Left lung (tissue), 10 donors: ENCODE results near the gene CSGALNACT2. TPM values are rescaled to one million over a fixed set of nuclear protein-coding genes. Genes with fewer than 3 reads are reported as not detected.

Experiments
- ATAC-seq: fragments of 200-7000 bp; cut with Tn5 transposase; one replicate; pipeline ENCODE4 v1.9.1; 2020; ENCODE audit warnings: moderate library complexity
- DNase-seq, 4 donors: peaks; one replicate each; pipeline ENCODE4 v3.0.0-alpha.2; 2013 to 2020
- H3K27ac ChIP-seq, 2 donors: fragments of 200-600 bp; sonication (generic) in 1 of 2; one replicate each; pipeline versions ENCODE4 v1.5.0 to v1.8.0; 2020 to 2021
- H3K27me3 ChIP-seq, 2 donors: fragments of 200-600 bp; sonication (generic) in 1 of 2; one replicate each; pipeline versions ENCODE4 v1.5.0 to v1.8.0; 2020 to 2021
- H3K36me3 ChIP-seq, 2 donors: fragments of 200-600 bp; sonication (generic) in 1 of 2; one replicate each; pipeline versions ENCODE4 v1.5.0 to v1.8.0; 2020 to 2021
- H3K4me1 ChIP-seq, 2 donors: fragments of 200-600 bp; one replicate each; pipeline ENCODE4 v1.8.0; 2021
- H3K4me3 ChIP-seq, 2 donors: fragments of 200-600 bp; sonication (generic) in 1 of 2; one replicate each; pipeline versions ENCODE4 v1.5.0 to v1.8.0; 2020 to 2021; ENCODE audit warnings: mild to moderate bottlenecking in 1 of 2
- H3K9me3 ChIP-seq, 2 donors: fragments of 200-600 bp; sonication (generic) in 1 of 2; one replicate each; pipeline versions ENCODE4 v1.5.0 to v1.8.0; 2020 to 2021
- intact Hi-C, 2 donors: fragments of 100-400 bp; cut with DNase I; formaldehyde crosslinking; loops; one replicate each; pipeline versions ENCODE4 v1.11.2 to v1.14.2; 2022
- polyA plus RNA-seq, 6 donors: library from polyadenylated mRNA; unstranded; fragments of 120-200 nt; gene quantifications; one replicate each; pipeline ENCODE4 v1.2.1, GENCODE V29; 2013; ENCODE audit not compliant: insufficient read length in 6 of 6
- total RNA-seq, 2 donors: library from RNA; stranded (reverse); fragmentation: NEBNext Ultra II Directional; extraction: Animal tissue kit (Norgen Biotek cat#: 25700); gene quantifications; one replicate each; pipeline ENCODE4 v1.2.1, GENCODE V29; 2021
- TF ChIP-seq, protein P1 (sequence below), 2 donors: fragments of 200-600 bp; sonication (generic) in 1 of 2; IDR thresholded peaks; one replicate each; pipeline versions ENCODE4 v1.5.0 to v1.8.0; 2021; ENCODE audit warnings: antibody characterized with exemption in 2 of 2
- donor health status: DM: no; HTN: yes; CAD: no.
- donor health status: DM: no; HTN: no; CAD: no.

Gene CSGALNACT2
- total and polyA plus RNA-seq, 8 donors = 31.4 to 45.0 (median 36.6) TPM

DNA sequence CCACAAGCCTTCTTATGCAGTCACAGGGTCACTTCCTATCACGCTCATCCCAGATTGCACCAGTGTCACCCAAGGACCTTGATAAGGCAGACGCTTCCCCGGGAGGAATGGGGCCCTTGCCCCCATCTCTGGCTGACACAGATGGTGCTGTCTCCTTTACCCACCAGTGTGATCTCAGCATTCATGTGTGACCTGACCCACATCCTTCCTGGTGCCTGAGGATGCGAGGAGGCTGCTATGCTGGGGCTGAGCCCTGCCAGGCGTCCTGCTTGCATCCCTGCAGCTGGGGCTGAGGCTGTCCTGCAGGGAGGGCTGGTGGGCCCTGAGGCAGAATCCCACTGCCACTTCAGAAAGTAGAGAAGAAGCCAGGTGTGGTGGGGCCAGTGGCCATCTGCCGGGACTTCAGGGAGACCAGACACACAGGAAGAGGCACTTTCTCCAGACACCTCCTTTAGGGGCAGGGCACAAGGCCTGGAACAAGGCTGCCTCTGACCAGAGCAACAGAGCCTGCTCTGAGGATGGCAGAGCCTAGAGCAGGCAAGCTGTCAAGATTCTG lies 93.4 kb downstream of the CSGALNACT2 start:
- no peak overlapping the region for H3K4me3 ChIP-seq
- TF ChIP-seq, protein P1, sequence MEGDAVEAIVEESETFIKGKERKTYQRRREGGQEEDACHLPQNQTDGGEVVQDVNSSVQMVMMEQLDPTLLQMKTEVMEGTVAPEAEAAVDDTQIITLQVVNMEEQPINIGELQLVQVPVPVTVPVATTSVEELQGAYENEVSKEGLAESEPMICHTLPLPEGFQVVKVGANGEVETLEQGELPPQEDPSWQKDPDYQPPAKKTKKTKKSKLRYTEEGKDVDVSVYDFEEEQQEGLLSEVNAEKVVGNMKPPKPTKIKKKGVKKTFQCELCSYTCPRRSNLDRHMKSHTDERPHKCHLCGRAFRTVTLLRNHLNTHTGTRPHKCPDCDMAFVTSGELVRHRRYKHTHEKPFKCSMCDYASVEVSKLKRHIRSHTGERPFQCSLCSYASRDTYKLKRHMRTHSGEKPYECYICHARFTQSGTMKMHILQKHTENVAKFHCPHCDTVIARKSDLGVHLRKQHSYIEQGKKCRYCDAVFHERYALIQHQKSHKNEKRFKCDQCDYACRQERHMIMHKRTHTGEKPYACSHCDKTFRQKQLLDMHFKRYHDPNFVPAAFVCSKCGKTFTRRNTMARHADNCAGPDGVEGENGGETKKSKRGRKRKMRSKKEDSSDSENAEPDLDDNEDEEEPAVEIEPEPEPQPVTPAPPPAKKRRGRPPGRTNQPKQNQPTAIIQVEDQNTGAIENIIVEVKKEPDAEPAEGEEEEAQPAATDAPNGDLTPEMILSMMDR (IDR thresholded peaks at IDR 0.05) = no peak
- peaks cover 31 to 55% of the 10 kb centered on the region in 2 donors for H3K27me3 ChIP-seq
- no peaks in the 10 kb centered on the region for H3K36me3 ChIP-seq
- no peaks in the 10 kb centered on the region for H3K9me3 ChIP-seq
- ATAC-seq (no peak), DNase-seq (peak in 2 of 4 donors; percentile 27 to 72)
- H3K27ac ChIP-seq = no peak overlapping the region
- H3K4me1 ChIP-seq = peaks cover 8 to 19% of the 10 kb centered on the region in 2 donors
- intact Hi-C loops = no loop called here

DNA sequence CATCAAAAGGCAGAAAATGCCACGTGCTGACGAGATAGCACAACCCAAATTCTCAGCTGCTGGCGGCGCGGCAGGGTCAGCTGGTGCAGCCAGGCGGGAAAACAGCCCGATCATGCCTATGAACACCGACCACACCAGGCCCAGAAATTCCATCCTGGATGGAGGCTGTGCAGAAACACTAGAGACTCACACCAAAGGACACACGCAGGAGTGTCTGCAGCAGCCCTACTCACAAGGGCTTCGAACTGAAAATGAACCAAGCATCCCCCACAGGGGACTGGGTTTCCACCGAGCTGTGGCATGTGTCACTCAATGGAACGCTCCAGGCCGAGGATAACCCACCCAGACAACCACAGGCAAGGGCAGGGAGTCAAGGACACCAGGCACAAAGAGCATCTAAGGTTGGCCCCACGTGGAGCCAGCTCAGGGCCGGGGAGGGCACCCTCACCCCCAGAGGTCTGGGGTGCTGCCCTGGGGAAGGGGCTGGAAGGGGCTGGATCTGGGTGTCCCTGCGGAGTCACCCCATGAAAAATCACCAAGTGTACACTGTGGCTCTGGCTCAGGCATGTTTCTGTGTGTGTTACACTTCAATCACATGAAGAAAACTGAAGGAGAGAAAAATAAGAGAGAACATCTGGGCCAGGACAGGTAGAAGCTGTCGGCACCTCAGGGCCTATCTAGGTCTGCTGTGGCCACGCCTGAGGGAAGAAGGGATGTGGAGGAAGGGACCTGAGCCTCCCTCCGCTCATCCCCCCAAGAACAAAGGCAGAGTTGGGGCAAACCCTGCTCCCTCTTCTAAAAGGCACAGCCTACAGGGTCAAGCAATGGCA lies 95.6 kb downstream of the CSGALNACT2 start:
- TF ChIP-seq, protein P1 (IDR thresholded peaks at IDR 0.05) = no peak
- Histone ChIP-seq H3K27me3 (peaks cover 24 to 32% of the 10 kb centered on the region in 2 donors), H3K36me3 (no peaks in the 10 kb centered on the region), H3K4me3 (no peak overlapping the region), H3K9me3 (no peaks in the 10 kb centered on the region), H3K27ac (no peak overlapping the region), H3K4me1 (peaks cover 6 to 16% of the 10 kb centered on the region in 2 donors)
- peak in 2 of 4 donors; percentile 23 to 45 for DNase-seq
- intact Hi-C loops = no loop called here
- no peak for ATAC-seq

DNA sequence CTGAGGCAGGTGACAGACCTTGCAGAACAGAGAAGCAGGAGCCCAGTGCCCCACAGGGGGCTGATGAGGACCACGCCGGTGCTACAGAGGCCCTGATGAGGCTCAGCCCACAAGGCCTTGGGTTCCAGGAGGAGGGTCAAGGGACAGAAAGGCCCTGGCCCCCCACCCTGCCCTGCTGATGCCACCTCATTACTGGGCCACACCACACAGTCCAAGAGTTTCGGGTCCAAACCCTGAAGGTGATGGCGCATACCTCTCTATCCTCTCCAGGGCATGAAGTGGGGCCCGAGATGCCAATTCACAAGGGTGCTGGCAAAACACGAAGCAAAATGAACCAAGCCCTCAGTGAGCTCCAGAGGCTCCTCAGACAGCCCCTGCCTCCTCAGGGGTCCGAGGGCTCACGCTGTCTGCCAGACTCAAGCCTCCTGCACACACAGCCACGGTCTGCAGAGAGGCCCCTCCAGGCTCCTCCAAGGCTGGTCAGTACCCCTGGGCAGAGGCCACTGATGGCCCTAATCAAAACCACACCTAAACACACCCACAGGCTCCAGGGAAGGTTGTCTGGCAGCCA lies 96.3 kb downstream of the CSGALNACT2 start:
- TF ChIP-seq, protein P1 (IDR thresholded peaks at IDR 0.05) = no peak
- no peaks in the 10 kb centered on the region for H3K36me3 ChIP-seq
- DNase-seq (peak in 2 of 4 donors; percentile 25 to 58), ATAC-seq (no peak)
- peaks cover 17 to 25% of the 10 kb centered on the region in 2 donors for H3K27me3 ChIP-seq
- no peak overlapping the region for H3K27ac ChIP-seq
- intact Hi-C loops = no loop called here
- no peak overlapping the region for H3K4me3 ChIP-seq
- H3K9me3 ChIP-seq = no peaks in the 10 kb centered on the region
- peaks cover 0 to 9% of the 10 kb centered on the region in 2 donors for H3K4me1 ChIP-seq

Other genes with a start within 250 kb of the CSGALNACT2 start
- 1 to 10 TPM in 1 of 2 donors, under 1 TPM in 1; 0.97 to 1.0 TPM for gene RET, start 61.4 kb upstream of the CSGALNACT2 start, total RNA-seq
- gene RET, start 61.4 kb upstream of the CSGALNACT2 start, polyA plus RNA-seq = 1 to 10 TPM; 1.4 to 3.8 (median 2.1) TPM
- gene RASGEF1A, start 128.6 kb downstream of the CSGALNACT2 start, total RNA-seq = 1 to 10 TPM; 2.0 to 3.1 TPM
- 1 to 10 TPM; 1.5 to 4.3 (median 3.3) TPM for gene RASGEF1A, start 128.6 kb downstream of the CSGALNACT2 start, polyA plus RNA-seq
- gene FXYD4, start 233.2 kb downstream of the CSGALNACT2 start, total RNA-seq = 1 to 10 TPM; 1.0 to 6.0 TPM
- not detected for gene FXYD4, start 233.2 kb downstream of the CSGALNACT2 start, polyA plus RNA-seq